Measurements from ENCODE around the gene CD72. TPM values are rescaled to one million over a fixed set of nuclear protein-coding genes. Genes with fewer than 3 reads are reported as not detected.

Gene CD72
- total RNA-seq, 1 donor from 2014 or later = 1.8 TPM

DNA sequence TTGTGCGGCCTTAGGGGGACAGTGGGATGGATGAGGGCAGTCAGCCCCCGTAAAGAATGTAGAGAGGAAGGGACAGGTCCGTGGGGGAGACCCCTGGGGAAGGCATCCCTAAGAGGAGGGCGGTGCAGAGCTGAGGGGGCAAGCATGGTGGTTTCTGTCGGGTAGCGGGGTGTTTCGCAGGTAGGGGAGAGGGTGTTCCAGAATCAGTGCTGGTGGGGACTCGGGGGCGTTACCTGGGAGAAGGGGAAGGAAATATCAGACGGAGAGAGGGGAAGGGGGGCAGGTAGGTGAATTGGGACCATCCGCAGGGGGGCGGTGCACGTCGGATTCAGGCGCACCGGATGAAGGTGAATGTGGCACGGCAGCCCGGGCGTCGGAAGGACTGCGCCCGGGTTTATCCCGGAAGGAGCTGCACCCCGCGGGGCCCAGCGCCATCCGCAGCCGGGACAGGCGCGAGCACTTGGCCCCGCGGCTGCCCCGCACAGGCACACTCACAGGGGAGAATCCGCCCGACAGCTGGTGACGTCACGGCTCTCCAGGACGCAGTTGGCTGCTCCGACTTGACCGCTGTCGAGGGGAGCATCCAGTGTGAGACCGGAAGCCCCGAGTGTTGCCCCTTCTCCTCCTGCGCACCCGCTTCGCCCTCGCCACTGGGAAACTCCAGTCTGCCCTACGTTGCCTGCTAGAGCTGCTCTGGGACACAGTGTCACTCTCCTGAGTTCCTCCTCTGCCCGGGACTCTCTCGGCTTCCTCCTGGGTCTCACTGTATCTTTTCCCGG, 1.3 kb downstream of the CD72 start:
- peaks cover 4% of the 10 kb centered on the region for H3K4me1 Mint-ChIP-seq (ENCODE audit: low read depth, unreplicated experiment)
- peaks cover 6% of the 10 kb centered on the region for H3K9me3 Mint-ChIP-seq (ENCODE audit: unreplicated experiment)
- TF ChIP-seq, protein P1, sequence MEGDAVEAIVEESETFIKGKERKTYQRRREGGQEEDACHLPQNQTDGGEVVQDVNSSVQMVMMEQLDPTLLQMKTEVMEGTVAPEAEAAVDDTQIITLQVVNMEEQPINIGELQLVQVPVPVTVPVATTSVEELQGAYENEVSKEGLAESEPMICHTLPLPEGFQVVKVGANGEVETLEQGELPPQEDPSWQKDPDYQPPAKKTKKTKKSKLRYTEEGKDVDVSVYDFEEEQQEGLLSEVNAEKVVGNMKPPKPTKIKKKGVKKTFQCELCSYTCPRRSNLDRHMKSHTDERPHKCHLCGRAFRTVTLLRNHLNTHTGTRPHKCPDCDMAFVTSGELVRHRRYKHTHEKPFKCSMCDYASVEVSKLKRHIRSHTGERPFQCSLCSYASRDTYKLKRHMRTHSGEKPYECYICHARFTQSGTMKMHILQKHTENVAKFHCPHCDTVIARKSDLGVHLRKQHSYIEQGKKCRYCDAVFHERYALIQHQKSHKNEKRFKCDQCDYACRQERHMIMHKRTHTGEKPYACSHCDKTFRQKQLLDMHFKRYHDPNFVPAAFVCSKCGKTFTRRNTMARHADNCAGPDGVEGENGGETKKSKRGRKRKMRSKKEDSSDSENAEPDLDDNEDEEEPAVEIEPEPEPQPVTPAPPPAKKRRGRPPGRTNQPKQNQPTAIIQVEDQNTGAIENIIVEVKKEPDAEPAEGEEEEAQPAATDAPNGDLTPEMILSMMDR (IDR thresholded peaks at IDR 0.05; ENCODE audit: insufficient read depth, low read depth, low read length) = no peak
- peak; percentile 55 for TF ChIP-seq EZH2 (IDR thresholded peaks at IDR 0.05; ENCODE audit: insufficient read depth, low read length)
- Histone ChIP-seq H3K36me3 (ENCODE audit: insufficient read depth, low read length) (no peaks in the 10 kb centered on the region), H2AFZ (ENCODE audit: low read depth, low read length) (peak overlapping the region; percentile 74), H3K4me2 (ENCODE audit: low read length) (peak overlapping the region; percentile 82), H3K27ac (ENCODE audit: low read depth, low read length) (no peak overlapping the region), H3K9ac (ENCODE audit: low read length) (peak overlapping the region; percentile 48), H3K79me2 (ENCODE audit: insufficient read depth, low read length) (no peaks in the 10 kb centered on the region), H3K9me3 (ENCODE audit: insufficient read depth, low read depth, low read length) (no peaks in the 10 kb centered on the region), H3K4me3 (ENCODE audit: insufficient read depth, low read depth, low read length) (peak overlapping the region; percentile 21), H3K4me1 (ENCODE audit: insufficient read depth, low read length) (peaks cover 8% of the 10 kb centered on the region), H3K27me3 (ENCODE audit: insufficient read depth, low read length) (peaks cover 34% of the 10 kb centered on the region), H4K20me1 (ENCODE audit: insufficient read depth, low read length) (no peaks in the 10 kb centered on the region)
- H3K27ac Mint-ChIP-seq (ENCODE audit: unreplicated experiment) = peak overlapping the region; percentile 48
- peaks cover 74% of the 10 kb centered on the region for H3K27me3 Mint-ChIP-seq (ENCODE audit: low read depth, unreplicated experiment)
- FAIRE-seq = no peak
- H3K36me3 Mint-ChIP-seq (ENCODE audit: low read depth, unreplicated experiment) = peaks cover 6% of the 10 kb centered on the region
- peak; percentile 51 for DNase-seq (ENCODE audit: low read depth)
- H3K4me3 Mint-ChIP-seq (ENCODE audit: unreplicated experiment) = peak overlapping the region; percentile 60

DNA sequence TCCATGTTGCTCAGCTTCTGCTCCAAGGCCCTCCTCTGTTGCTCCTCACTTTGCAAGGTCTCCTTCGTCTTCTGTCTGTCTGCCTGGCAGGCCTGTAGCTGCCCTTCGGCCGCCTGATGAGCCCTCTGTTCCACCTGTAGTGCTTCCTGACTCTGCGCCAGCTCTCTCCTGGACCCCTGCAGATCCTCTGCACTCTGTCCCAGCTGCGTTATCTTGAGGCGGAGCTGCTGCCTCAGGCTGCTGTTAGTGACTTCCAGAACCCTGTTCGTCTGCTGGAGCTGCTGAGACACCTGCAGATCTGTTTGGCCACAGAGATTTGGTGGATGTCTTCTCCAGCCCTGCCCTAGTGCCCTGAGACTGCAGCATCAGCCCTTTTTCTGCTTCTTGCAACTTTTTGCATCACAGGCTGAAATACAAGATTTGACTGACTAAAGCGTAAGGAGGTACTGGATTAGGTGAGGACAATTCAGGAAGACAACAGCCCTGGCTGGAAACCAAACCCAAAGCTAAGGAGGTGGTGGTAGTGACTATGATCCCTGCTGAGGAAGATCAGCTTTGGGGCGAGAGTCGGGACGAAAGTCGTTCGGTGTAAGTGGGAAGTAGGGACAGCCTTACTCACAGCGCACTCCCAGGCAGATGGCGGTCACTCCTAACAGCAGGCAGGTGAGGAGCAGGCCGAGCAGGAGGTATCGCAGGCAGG, 2.1 kb downstream of the CD72 start:
- Histone ChIP-seq H3K9ac (ENCODE audit: low read length) (no peak overlapping the region), H3K4me3 (ENCODE audit: insufficient read depth, low read depth, low read length) (no peak overlapping the region), H3K27me3 (ENCODE audit: insufficient read depth, low read length) (peaks cover 34% of the 10 kb centered on the region), H3K9me3 (ENCODE audit: insufficient read depth, low read depth, low read length) (no peaks in the 10 kb centered on the region), H3K4me2 (ENCODE audit: low read length) (peak overlapping the region; percentile 82), H3K36me3 (ENCODE audit: insufficient read depth, low read length) (no peaks in the 10 kb centered on the region), H2AFZ (ENCODE audit: low read depth, low read length) (peak overlapping the region; percentile 74), H4K20me1 (ENCODE audit: insufficient read depth, low read length) (no peaks in the 10 kb centered on the region), H3K79me2 (ENCODE audit: insufficient read depth, low read length) (no peaks in the 10 kb centered on the region), H3K27ac (ENCODE audit: low read depth, low read length) (no peak overlapping the region), H3K4me1 (ENCODE audit: insufficient read depth, low read length) (peaks cover 8% of the 10 kb centered on the region)
- TF ChIP-seq, protein P1 (IDR thresholded peaks at IDR 0.05; ENCODE audit: insufficient read depth, low read depth, low read length) = no peak
- no peak for TF ChIP-seq EZH2 (IDR thresholded peaks at IDR 0.05; ENCODE audit: insufficient read depth, low read length)
- peak overlapping the region; percentile 60 for H3K4me3 Mint-ChIP-seq (ENCODE audit: unreplicated experiment)
- peaks cover 4% of the 10 kb centered on the region for H3K4me1 Mint-ChIP-seq (ENCODE audit: low read depth, unreplicated experiment)
- FAIRE-seq = no peak
- H3K36me3 Mint-ChIP-seq (ENCODE audit: low read depth, unreplicated experiment) = peaks cover 6% of the 10 kb centered on the region
- DNase-seq (ENCODE audit: low read depth) = no peak
- peaks cover 6% of the 10 kb centered on the region for H3K9me3 Mint-ChIP-seq (ENCODE audit: unreplicated experiment)
- H3K27ac Mint-ChIP-seq (ENCODE audit: unreplicated experiment) = peak overlapping the region; percentile 48
- peaks cover 68% of the 10 kb centered on the region for H3K27me3 Mint-ChIP-seq (ENCODE audit: low read depth, unreplicated experiment)

Data from astrocyte (in vitro differentiated cells and primary cell).